Kidney (tissue), 14 donors: ENCODE results near the gene WBP1L. TPM values are rescaled to one million over a fixed set of nuclear protein-coding genes. Genes with fewer than 3 reads are reported as not detected.
"Not testable (repeated sequence)": the region's sequence is repeated elsewhere in the genome, so short reads cannot be mapped to it uniquely, and the experiment has no call there.

Source experiments
- DNase-seq, 5 donors: peaks; one replicate each; pipeline ENCODE4 v3.0.0-alpha.2; 2013 to 2020
- FAIRE-seq: peaks from 2 replicates; lab custom pipeline; 2012; peaks lifted over from hg19 to GRCh38; lab: Jason Lieb, UNC
- H3K27ac ChIP-seq, 2 donors: one replicate each; pipeline ENCODE4 v1.7.0; 2013; ENCODE audit warnings: low read depth in 2 of 2, low read length in 2 of 2, inconsistent platforms in 1 of 2
- H3K27me3 ChIP-seq: one replicate; pipeline ENCODE4 v1.7.1; 2013; ENCODE audit warnings: low read length, inconsistent platforms; ENCODE audit not compliant: control insufficient read depth, insufficient read depth
- H3K36me3 ChIP-seq, 3 donors: one replicate each; pipeline versions ENCODE4 v1.7.0 to v1.7.1; 2013; ENCODE audit warnings: low read length in 3 of 3, control low read depth in 1 of 3, inconsistent platforms in 1 of 3; ENCODE audit not compliant: insufficient read depth in 3 of 3, control insufficient read depth in 2 of 3
- H3K4me1 ChIP-seq, 3 donors: one replicate each; pipeline versions ENCODE4 v1.7.0 to v1.7.1; 2013; ENCODE audit warnings: low read length in 3 of 3, inconsistent platforms in 1 of 3, low read depth in 1 of 3; ENCODE audit not compliant: control insufficient read depth in 2 of 3, insufficient read depth in 2 of 3
- H3K4me3 ChIP-seq, 3 donors: one replicate each; pipeline versions ENCODE4 v1.7.0 to v1.8.1; 2013; ENCODE audit warnings: low read length in 3 of 3, control low read depth in 1 of 3, inconsistent platforms in 1 of 3
- H3K9ac ChIP-seq, 3 donors: one replicate each; pipeline versions ENCODE4 v1.7.0 to v1.7.1; 2013; ENCODE audit warnings: low read length in 3 of 3, control low read depth in 1 of 3, inconsistent platforms in 1 of 3
- H3K9me3 ChIP-seq, 3 donors: one replicate each; pipeline versions ENCODE4 v1.7.0 to v1.7.1; 2013; ENCODE audit warnings: low read length in 3 of 3, control low read depth in 1 of 3, inconsistent platforms in 1 of 3; ENCODE audit not compliant: control insufficient read depth in 2 of 3, insufficient read depth in 1 of 3
- intact Hi-C: fragments of 100-400 bp; cut with DNase I; formaldehyde crosslinking; loops from one replicate; pipeline ENCODE4 v1.11.1; 2022
- polyA plus RNA-seq: library from polyadenylated mRNA; stranded (reverse); fragments of 350-450 nt; fragmentation: Illumina TruSeq; extraction: RNeasy Lipid Tissue Mini Kit (QIAGEN cat#74804); gene quantifications from one replicate; pipeline ENCODE4 v1.2.3, GENCODE V29; 2014; ENCODE audit warnings: low read depth, low replicate concordance; ENCODE audit not compliant: insufficient read depth
- total RNA-seq: library from RNA; stranded (reverse); fragmentation: NEBNext Ultra II Directional; extraction: Animal tissue kit (Norgen Biotek cat#: 25700); gene quantifications from one replicate; pipeline ENCODE4 v1.2.1, GENCODE V29; 2021
- TF ChIP-seq, protein P1 (sequence below): IDR thresholded peaks from 3 replicates; pipeline ENCODE4 v1.5.1; 2012; ENCODE audit warnings: mild to moderate bottlenecking, moderate library complexity, borderline replicate concordance; ENCODE audit not compliant: insufficient read depth; ENCODE audit errors: extremely low read depth
- donor health status: control.
- donor health status: control.
- donor health status: control.
- donor health status: control.
- donor health status: control.
- donor health status: DM: yes; HTN: yes; CAD: no.
- donor health status: Normal renal cell carcinoma (clear cell type).

Gene WBP1L
- total and polyA plus RNA-seq, 2 donors from 2014 or later = 27.8 to 55.7 TPM

GRCh38 chr10:102817175-102817574 is 73.4 kb downstream of the WBP1L start:
- intact Hi-C loops = no loop called here
- peak overlapping the region in 1 of 2 donors; percentile 83 for H3K27ac ChIP-seq

DNA sequence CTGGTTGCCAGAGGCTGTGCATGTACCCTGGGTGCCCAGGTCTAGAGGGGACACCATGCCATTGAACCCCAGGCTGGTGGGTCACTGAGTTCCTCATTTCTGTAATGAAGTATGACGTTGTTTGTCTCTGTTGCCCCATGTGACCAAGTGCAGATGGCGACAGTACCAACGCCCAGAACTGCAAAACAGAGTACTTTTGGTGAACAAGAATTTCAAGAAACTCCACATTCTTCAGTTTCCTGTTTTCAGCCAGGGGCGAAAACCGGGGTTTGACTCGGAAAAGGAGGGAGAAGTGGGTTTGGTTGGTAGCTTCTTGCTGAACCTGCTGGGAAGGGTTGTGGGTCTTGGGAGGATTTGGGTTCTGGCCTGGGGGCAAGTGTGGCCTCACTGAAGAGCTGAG is 75.3 kb downstream of the WBP1L start:
- FAIRE-seq = no peak
- H3K4me3 ChIP-seq = no peak overlapping the region
- TF ChIP-seq, protein P1, sequence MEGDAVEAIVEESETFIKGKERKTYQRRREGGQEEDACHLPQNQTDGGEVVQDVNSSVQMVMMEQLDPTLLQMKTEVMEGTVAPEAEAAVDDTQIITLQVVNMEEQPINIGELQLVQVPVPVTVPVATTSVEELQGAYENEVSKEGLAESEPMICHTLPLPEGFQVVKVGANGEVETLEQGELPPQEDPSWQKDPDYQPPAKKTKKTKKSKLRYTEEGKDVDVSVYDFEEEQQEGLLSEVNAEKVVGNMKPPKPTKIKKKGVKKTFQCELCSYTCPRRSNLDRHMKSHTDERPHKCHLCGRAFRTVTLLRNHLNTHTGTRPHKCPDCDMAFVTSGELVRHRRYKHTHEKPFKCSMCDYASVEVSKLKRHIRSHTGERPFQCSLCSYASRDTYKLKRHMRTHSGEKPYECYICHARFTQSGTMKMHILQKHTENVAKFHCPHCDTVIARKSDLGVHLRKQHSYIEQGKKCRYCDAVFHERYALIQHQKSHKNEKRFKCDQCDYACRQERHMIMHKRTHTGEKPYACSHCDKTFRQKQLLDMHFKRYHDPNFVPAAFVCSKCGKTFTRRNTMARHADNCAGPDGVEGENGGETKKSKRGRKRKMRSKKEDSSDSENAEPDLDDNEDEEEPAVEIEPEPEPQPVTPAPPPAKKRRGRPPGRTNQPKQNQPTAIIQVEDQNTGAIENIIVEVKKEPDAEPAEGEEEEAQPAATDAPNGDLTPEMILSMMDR = no peak
- intact Hi-C loops = no loop called here
- H3K27me3 ChIP-seq = no peaks in the 10 kb centered on the region
- peaks cover 0 to 4% (median 0%) of the 10 kb centered on the region in 3 donors for H3K36me3 ChIP-seq
- peaks cover 0 to 15% (median 14%) of the 10 kb centered on the region in 3 donors for H3K4me1 ChIP-seq
- no peak overlapping the region for H3K27ac ChIP-seq
- H3K9me3 ChIP-seq = no peaks in the 10 kb centered on the region
- no peak overlapping the region for H3K9ac ChIP-seq
- DNase-seq = peak in 3 of 5 donors; percentile 34 to 68 (median 64)

More at GRCh38 chr10:102817175-102817574, 73.4 kb downstream of the WBP1L start:
- Histone ChIP-seq H3K36me3 (peaks cover 0 to 20% (median 13%) of the 10 kb centered on the region in 3 donors), H3K27me3 (no peaks in the 10 kb centered on the region), H3K4me3 (no peak overlapping the region), H3K4me1 (peaks cover 0 to 22% (median 14%) of the 10 kb centered on the region in 3 donors), H3K9ac (no peak overlapping the region), H3K9me3 (no peaks in the 10 kb centered on the region)
- TF ChIP-seq, protein P1 = no peak
- no peak for FAIRE-seq
- no peak for DNase-seq

DNA sequence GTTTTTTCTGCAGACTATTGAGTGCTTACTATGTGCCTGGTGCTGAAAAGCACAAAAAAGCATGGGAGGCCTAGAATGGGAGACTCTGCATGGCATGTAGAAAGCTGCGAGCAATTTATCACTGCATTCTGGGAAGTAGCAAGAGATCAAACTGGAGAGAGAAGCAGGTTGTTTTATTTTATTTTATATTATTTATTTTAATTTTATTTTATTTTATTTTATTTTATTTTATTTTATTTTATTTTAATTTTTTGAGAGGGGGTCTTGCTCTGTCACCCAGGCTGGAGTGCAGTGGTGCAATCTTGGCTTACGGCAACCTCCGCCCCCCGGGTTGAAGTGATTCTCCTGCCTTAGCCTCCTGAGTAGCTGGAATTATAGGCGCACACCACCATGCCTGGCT is 76.3 kb downstream of the WBP1L start:
- H3K4me3 ChIP-seq, H3K9me3 ChIP-seq, intact Hi-C loops, H3K27ac ChIP-seq, DNase-seq, H3K9ac ChIP-seq, FAIRE-seq, H3K36me3 ChIP-seq, H3K27me3 ChIP-seq: not testable (repeated sequence)
- H3K4me1 ChIP-seq = peaks cover 0 to 13% (median 13%) of the 10 kb centered on the region in 3 donors

- FAIRE-seq (no peak), DNase-seq (no peak)
- no peak overlapping the region for H3K4me3 ChIP-seq
- H3K36me3 ChIP-seq = no peaks in the 10 kb centered on the region
- TF ChIP-seq, protein P1 = no peak
- H3K27ac ChIP-seq = no peak overlapping the region
- no peak overlapping the region for H3K9ac ChIP-seq
- no peaks in the 10 kb centered on the region for H3K9me3 ChIP-seq
- no peaks in the 10 kb centered on the region for H3K27me3 ChIP-seq
- intact Hi-C loops = no loop called here
- peaks cover 0 to 4% (median 0%) of the 10 kb centered on the region in 3 donors for H3K4me1 ChIP-seq
These were observed 78.5 kb downstream of the WBP1L start for GRCh38 chr10:102822222-102822621.
